GM18873 (cell line): ENCODE data around the gene CLEC18B.
"Not testable (repeated sequence)": the region's sequence is repeated elsewhere in the genome, so short reads cannot be mapped to it uniquely, and the experiment has no call there.

ENCODE experiments used
- ATAC-seq: cut with Tn5 transposase; IDR thresholded peaks from one replicate; pipeline ENCODE4 v1.9.1; 2021; ENCODE audit warnings: mild to moderate bottlenecking, moderate library complexity, moderate number of reproducible peaks; ENCODE audit not compliant: unreplicated experiment, low FRiP score

The CLEC18B gene

DNA sequence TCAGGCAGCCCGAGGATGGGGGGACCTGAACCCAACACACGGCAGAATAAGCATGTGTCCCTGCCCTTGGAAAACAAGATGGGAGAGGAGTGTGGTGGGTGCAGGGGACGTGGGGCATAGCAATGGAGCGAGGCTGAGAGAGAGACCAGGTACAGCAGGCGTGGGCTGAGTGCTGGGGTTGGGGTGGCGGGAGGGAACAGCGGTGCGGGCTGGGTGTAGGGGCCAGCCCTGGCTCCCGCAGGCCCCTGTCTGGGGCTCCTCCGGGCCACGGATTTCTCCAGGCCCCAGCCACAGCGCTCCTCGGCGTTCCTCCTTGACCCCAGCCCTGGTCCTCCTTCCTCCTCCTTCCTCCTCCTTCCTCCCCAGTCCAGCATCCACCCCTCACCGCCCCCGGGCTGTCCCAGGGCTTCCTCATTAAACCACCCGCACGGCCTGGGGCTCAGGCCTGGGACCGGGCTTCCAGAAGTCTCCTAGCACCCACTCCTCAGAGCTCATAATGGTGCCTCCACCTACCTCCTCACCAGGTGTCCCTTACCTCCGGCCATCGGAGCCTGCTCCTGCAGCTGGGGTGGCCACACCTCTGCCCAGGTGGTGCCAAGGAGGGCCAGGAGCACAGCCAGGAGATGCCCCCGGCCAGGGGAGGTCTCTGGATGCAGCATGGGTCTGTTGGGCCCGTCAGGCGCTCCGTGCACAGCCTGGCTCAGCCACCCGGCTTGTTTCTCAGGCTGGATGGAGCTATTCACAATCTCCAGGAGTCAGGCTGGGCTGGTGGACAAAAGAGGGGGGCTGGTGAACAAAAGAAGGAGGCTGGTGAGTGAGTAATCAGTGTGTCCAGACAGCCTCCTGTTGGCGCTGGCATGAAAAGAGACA is at the start of gene CLEC18B:
CLEC18B (minus strand) TSS at position 867 of the 870 bp plus-strand sequence; CDS start at position 659, 208 bp downstream.
- not testable (repeated sequence) for ATAC-seq

DNA sequence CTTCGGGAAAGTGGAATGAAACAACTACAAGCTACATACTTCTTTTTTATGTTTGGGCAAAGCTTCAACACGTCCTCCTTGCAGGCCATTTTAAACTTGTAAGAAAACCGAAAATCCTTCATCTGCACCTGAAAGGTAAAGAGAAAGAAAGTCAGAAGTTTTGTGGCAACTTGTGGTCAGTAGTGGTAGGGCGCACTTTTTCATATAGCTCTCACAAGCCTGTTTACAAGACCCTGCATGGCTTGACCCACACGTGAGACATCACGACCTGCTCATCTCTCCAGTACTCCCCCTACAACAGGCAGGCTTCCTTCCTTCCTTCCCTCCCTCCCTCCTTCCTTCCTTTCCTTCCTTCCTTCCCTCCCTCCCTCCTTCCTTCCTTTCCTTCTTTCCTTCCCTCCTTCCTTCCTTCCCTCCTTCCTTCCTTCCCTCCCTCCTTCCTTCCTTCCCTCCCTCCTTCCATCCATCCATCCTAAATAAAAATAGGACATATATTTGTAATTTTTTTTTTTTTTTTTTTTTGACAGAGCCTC is 48.7 kb upstream of the CLEC18B start:
- ATAC-seq: no peak

DNA sequence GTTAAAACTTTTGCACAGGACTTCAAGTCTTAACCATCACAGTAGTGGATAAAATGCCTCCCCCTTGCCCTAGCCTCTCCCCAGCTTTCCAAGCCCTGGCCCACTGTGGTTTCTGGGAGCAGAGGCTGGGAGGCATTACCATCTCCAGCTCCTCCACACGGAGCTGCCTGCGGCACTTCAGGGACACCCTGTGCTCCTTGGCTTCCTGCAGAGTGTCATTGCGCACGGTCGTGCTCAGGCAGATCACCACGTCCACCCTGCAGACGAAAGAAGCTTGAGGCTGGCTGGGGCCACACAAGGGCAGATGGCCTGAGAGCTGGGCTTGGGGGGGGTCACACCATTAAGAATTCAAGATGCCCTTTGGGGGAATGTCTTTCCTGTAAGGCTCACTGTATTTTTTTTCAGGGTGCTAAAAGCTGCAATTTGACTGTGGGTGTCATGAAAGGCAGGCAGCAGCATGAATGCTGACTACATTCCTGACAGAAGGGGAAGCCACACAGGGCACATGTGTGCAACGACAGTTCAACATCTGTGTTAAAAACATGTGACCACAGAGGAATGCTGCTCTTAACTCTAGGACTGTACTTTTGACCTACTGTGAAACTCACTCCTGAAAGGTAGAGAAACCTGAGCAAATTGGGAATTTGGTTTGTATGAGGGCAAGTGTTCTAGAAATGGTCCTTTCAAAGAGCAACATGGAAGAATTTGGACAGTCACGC is 47.7 kb upstream of the CLEC18B start:
- no peak for ATAC-seq

DNA sequence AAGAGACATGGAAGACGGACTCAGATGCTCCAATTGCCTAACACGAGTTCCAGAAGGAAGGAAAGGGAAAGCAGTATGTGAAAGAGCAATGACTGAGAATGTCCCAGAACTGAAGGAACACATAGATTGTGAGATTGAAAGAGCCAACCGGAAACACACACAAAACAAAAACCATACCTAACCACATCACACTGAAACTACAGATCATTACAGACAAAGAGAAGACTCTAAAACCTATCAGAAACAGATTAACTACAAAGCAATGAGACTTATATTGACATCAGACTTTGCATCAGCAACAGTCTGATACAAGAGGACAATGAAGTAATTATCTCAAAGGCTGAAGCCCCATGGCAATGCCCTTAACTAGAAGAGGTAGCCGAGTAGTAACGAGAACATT is 45.6 kb upstream of the CLEC18B start:
- no peak for ATAC-seq

DNA sequence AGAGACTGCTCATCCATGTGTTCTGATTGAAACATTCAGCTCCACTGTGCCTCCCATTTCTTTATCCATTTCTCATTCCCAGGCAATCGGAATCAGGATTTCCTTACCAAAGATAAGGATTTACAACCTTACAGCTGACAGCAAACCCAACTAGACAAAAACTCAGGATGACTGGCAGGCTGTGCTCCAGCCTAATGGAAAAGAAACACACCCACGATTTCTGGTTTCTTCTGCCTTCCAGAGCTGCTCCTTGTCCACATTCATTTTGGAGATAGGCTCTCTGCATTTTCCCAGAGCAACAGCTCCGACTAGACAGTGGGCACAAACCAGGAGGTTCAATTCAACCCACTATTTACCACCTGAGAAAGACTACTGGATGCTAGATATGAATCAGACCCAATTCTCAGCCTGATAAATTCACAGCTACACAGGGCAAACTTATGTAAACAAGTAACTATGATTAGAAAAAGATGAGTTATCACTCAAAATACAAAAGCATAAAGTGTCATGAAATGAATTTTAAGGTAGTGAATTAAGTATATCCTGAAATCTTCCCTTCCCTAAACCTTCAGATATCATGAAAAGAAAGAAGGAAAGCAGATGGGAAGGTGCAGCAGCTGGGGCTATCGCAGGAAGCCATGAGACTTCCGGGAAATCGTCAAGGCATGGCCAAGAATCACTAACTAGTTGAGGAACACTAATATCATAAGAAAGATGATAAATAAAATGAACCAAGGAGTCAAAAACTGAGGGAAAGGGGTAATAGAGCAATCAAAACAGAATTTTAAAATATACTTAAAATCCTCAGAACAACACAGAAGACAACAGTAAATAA is 44.8 kb upstream of the CLEC18B start:
- no peak for ATAC-seq

DNA sequence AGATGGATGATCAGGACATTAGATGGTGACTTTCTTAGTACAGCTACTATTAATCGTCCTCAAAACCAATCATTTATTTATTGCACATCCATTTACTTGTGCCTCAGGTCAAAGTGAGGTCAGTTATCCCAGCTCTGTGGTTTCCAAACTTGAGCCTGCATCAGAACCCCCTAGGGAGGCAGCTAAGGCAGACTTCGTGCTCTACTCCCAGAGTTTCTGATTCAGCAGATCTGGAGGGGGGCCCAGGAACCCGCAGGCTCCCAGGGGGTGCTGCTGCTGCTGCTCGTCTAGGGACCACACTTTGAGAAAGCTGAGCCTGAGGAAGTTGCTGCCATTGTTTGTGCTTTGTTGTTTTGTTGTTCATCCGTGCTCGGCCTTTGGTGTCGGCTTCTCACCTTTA is 44.0 kb upstream of the CLEC18B start:
- ATAC-seq: no peak

DNA sequence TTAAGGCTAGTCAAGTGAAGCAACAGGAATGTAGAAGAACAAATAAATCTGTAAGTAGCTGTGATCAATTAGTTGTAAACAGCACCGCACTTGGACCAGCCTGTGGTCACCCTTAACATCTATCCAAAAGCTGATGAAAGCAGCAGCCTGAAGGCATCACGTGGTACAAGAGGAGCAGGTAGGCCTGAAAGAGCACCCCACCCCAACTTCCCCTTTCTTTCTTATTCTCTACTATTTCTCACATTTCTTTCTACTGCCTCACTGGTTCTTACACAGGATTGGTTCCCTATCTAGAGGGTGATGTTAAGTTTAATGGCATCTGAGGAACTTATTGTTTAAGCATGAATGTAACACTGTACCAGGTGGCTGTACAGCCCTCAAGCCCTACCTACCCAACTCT is 42.6 kb upstream of the CLEC18B start:
- no peak for ATAC-seq

DNA sequence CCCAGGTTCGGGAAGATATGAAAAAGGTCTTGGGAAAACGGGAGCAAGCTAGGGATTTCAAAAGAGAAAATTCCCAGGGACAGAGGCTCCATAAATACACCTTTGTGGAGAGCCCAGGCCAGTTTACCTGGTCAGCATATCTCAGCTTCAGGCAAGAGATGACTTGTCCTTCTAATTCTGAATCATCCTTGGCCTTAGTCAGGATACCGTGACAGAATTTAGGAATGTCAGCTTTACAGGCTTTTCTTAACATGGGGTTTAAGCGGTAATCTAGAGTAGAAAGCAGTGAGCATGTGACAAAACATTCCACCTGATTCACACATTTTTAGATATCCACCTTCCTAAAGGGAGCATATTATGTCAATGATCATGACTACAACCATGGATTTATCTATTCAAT is 41.1 kb upstream of the CLEC18B start:
- ATAC-seq: no peak

DNA sequence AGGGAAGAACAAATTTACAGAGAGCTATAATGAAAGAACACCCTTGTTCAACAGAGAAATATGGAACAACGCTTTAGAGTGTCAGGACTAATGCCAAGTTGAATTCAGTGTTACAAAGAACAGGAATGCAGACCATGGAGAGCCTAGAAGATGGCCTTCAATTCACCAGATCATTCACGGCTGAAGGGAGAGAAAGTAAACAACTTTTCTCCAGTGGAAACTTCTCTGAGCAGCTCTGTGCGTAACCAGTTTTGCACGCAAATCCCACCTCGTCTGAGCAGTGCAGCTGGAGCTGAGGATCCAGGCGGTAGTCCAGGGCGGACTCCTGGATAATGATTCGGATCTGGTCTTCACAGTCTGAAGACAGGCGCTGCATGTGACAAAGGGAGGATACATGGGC is 40.5 kb upstream of the CLEC18B start:
- ATAC-seq: no peak

DNA sequence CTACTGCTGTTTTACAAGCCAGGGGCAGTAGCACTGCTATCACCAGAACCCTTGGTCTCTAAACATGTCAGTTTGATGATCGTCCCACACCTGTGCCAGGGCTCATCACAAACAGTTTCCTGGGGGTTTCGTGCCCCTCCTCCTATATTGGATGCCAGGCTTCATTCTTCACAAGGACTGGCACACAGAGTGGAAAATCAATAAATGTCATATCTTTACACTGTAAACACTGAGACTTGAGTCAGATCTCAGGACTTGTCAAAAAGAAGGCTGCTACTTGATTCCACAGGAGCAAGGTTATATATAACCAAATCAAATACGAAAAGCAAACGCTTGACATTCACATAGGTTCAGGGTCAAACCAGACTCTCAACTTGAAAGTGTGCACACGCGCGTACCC is 39.3 kb upstream of the CLEC18B start:
- ATAC-seq: no peak

DNA sequence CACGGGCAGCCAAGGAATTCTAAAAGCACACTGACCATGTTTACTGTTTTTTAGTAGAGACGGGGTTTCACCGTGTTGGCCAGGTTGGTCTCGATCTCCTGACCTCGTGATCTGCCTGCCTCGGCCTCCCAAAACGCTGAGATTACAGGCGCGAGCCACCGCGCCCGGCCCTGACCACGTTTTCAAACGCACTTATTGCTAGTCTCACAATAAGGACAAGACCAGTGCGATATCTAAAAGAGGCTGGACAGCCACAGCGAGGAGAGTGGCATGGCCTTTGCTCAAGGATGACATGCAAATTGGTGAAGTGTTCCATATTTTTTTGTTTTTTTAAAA is 35.0 kb upstream of the CLEC18B start:
- no peak for ATAC-seq

DNA sequence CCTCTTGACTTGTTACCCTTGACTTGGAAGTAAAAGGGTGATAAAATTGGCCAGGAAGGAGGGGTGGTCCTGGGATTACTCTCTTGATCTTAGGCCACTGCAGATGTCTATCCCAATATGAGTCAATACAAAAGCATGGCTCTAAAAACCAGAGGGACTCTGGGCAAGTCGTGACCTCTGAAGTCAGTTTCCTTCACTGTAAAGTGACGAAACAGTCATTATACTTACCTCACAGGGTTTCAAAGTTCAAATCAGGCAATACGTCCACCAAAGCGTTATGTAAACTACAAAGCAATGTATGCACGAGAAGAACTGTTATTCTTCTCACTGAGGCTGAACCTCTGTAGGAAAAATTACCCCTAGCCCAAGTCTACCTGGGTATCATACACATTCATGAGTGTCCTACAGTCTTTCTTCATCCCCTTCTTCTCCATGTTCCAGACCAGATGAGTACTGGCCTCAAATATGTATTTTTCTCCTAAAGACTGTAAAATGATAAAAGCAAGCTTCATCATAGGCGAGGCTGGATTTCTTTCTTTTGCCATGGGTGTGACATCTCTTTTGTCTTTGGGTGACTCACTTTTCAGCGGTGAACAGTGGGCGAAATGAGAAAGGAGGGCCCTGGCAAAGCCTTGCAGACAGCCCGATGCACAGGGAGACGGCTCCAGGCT is 34.5 kb upstream of the CLEC18B start:
- ATAC-seq: no peak

DNA sequence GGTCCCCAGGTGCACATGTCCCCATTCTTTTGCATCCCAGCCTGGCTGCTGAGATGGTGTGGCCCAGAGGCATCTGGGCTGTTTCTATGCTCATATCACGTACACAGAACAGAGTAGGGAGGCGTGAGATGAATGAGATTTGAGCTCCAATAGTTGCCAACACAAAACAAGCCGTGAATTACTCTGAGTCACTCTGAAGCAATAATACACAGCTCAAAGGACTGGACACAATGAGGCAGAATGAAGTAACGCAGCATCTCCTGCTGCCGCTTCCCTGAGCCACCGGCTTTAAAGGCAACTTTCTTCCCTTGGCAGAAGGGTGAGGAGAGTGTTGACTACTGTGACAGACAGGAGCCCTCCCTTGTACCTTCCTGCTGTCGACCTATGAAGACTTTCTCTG is 33.9 kb upstream of the CLEC18B start:
- ATAC-seq: no peak

DNA sequence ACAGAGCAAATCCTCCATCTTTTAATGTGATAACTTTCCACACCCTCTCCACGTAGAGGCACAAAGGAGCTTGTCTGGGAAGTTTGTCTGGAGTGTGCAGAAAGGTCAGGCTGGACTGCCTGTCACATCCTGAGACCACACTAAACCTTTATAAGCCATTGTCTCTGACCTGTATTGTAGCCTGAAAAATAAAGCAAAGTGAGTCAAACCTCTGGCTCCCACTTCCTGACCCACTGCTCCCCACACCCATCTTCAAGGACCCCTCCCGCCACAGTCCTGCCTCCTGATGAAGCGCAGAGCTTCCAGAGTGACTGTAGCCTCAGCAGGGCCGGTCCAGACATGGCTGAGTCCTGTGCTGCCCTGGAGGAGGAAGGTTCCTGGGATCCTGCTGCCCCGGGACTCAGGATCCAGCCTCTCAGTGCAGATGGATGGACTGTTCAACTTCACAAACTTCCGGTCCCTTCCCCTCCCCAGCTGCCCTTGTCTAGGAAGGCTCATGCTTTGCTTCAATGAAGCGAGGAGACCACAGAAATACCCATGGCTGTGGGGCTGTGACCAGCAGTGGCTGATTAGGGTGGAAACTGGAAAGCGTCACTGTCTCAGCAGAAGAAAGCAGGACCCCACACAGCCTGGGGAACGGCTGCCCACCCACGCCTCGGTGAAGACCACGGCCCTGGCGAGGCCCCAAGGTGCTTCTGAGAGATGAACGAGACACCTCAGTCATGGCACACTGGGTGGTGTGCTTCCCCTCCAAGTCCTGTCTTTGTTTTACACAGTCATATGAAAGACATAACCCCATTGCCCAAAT is 30.9 kb upstream of the CLEC18B start:
- ATAC-seq: peak; percentile 73

DNA sequence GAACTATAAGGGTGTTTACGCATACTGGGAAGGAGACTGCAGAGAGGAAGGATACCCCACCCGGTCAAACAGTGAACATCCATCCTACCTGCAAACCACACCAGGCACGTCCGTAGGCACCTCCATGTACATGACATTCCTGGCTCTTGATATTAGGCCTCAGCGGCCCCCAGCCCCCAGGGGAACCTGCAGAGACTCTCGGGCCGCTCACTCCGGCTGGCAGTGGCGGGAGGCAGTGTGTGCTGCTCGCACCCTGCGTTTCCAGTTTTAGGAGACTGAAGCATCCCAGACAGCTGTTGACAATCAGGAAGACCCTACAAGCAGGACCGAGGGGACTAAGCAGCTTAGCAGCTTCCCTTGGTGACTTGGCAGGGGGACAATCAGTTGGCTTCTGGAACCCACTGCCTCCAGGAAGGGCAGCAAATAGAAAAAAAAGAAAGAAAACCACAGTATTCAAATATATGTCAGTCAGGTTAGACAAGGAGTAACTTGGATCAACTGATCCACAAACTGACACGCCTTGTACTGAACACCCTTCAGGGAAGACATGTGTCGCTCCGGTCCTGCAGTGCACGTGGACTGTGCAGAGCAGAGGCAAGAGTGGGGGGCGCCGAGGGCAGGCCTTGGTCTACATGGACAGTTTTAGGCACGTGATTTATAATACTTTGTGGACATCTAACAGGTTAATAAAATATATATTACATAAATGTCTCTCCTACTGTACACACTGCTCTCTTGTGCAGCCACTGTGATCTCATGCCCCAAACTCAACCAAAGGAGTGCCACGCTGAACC is 29.9 kb upstream of the CLEC18B start:
- no peak for ATAC-seq

DNA sequence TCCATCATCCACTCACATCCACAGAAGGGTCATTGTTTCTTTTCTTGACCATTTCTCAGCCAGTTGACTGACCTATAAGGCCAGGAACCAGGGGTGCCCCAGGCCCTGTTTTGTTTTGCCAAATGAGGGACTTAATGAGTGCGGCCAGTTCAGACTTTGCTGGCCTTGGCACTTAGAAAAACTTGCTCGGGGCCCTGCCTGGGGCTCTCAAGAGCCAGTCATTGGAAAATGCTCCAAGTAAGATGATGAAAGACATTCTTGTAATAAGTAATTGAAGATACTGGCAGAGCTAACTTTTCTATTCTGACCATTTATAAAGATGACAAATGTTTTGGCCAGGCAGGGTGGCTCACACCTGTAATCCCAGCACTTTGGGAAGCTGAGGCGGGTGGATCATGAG is 29.0 kb upstream of the CLEC18B start:
- no peak for ATAC-seq

DNA sequence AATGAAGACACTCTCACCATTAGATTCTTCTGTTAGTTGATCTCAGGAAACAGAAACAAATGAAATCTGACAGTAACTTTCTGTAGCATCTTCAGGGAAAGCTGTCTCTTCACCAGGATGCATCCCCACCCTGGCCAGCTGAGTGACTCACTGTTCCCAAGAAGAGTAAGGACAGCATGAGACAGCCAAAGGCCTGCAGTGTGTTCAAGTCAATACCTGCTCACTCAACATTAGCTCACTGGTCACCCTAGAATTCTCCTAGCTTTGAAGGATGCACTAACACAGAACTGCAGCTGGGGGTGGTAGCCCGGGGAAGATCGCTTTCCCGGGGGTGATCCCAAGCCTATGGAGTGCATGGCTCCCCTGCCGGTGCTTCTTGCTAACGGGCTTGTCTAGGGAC is 28.2 kb upstream of the CLEC18B start:
- ATAC-seq: no peak

DNA sequence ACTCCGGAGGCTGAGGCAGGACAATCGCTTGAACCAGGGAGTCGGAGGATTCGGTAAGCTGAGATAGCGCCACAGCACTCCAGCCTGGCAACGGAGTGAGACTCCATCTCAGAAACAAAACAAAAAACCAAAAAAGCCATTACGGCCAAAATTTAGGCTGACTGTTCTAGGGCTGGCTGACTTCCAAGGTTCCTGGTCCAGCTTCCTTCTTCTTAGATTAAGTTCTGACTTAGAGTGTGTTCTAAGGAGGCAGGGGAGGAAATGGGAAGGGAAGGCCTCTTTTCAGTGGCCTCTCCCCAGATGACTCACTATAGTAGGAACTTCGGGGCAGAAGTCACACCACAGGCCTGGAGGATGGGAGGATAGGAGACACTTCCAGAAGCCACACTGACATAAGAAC is 27.7 kb upstream of the CLEC18B start:
- no peak for ATAC-seq

DNA sequence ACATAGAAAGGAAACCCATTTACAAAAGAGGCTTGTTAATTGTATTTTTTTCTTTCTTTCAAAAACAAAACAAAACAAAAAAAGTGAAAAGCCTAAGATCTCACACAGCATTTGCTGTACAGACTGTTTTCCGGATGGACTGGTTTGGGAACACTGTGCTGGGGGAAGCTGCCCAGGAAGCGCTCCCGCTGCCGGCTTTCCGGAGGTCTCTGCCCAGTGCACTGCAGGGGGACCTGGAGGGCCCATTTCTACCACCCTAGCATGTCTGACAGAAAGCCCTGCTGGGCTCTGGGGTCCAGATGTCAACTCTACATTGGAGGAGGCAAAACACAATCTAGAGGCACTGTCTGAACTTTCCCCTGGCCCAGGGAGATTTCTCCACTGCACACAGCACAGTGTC is 26.3 kb upstream of the CLEC18B start:
- ATAC-seq: no peak
